Measurements from ENCODE around the gene LYZ.

LYZ gene

DNA sequence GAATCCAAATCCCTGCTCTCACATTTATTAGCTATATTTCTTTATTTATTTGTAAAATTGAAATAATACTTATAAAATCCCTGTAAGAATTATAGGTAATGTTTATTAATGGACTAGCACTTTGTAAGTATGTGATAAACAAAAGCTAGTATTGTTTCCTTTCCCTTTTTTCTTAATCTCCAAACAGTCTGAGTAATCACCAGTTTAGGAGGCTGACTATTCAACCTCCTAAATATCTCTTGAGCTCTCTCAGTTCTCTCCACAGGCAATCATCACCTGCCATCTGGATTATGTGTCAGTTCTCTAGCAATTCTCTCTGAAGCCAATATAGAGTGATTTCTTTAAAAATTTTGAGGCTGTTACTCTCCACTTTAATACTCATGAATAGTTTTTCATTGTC lies 9.2 kb upstream of the LYZ start:
- no peak for DNase-seq (ENCODE audit: low read depth)

GRCh38 chr12:69339999-69340398 lies 8.2 kb upstream of the LYZ start:
- DNase-seq (ENCODE audit: low read depth): no peak

DNA sequence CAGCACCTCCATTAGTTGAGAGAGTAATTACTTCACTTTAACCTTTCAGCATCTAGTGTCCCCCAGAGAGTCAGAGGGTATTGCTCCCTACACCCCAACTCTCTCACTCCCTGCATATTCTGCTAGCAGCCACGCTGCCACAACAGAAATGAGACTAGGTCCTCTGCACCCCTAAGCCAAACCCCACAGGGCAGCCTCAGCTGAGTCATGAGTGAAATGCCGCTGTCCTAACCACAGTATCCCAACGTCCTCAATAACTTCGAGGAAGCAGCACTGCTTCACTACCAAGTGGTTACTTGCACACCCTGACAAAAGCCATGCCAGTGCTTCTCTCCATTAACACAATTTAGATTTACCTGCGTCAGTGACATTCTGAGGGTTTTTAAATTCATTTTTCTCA lies 6.9 kb upstream of the LYZ start:
- DNase-seq (ENCODE audit: low read depth): no peak

DNA sequence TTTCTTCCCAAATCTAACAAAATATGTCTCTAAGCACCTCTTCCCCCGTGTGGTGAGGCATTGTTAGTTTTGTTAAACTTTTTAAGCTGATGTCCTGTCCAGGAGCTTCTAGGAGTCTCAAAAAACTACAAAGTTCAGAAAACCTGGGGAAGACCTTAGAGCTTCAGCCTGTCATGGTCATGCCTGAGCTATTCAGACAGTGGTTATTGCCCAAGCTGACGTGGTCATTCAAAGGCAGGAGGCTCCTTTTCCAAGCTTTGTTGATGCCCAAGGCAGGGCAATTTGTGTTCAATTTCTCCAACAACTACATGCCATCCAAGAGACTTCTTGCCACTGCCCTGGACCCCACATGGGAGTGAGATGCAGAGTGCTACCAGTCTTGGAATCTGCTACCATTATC lies 5.8 kb upstream of the LYZ start:
- no peak for DNase-seq (ENCODE audit: low read depth)

- no peak for DNase-seq (ENCODE audit: low read depth)
Measured at GRCh38 chr12:69343357-69343756, 4.8 kb upstream of the LYZ start.

GRCh38 chr12:69343885-69344612 lies 4.1 kb upstream of the LYZ start:
- no peak for DNase-seq (ENCODE audit: low read depth)

DNA sequence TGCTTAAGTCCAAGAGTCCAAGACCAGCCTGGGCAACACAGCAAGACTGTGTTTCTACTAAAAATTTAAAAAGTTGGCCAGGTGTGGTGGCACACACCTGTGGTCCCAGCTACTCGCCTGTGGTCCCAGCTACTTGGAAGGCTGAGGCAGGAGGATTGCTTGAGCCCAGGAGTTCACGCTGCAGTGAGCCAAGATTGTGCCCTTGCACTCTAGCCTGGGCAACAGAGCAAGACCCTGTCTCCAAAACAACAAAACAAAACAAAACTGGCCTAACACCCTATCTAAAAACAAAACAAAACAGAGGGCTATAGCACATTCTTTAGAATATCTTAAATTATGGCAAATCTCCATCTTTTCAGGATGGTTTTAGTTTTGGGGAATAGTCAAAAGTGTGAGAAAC lies 3.1 kb upstream of the LYZ start:
- no peak for DNase-seq (ENCODE audit: low read depth)

GRCh38 chr12:69345742-69346141 lies 2.4 kb upstream of the LYZ start:
- DNase-seq (ENCODE audit: low read depth): no peak

DNA sequence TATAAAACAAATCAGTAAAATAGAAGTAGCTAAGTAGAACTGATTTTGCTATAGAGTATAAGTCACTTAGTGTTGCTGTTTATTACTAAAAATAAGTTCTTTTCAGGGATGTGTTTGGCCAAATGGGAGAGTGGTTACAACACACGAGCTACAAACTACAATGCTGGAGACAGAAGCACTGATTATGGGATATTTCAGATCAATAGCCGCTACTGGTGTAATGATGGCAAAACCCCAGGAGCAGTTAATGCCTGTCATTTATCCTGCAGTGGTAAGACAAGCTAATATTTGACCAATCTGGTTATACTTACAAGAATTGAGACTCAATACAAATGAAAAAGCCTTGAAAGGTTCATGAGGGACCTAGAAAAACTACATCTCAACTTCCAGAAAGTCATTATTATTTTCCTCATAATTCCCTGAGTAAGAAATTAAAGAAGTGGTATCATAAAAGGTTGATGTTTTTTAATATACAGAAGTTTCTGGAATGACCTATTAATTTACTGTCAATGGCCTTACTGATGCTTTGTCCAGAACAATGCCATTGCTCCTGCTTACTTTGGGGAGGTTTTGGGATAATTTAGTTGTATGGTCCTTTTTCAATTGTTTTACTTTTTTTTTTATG lies 1.9 kb downstream of the LYZ start:
- DNase-seq (ENCODE audit: low read depth): no peak

- no peak for DNase-seq (ENCODE audit: low read depth)
Measured at GRCh38 chr12:69350777-69351176, 2.6 kb downstream of the LYZ start.

- DNase-seq (ENCODE audit: low read depth): no peak
Measured at GRCh38 chr12:69351462-69352236, 3.5 kb downstream of the LYZ start.

GRCh38 chr12:69352904-69353303 lies 4.7 kb downstream of the LYZ start:
- DNase-seq (ENCODE audit: low read depth): no peak

GRCh38 chr12:69354172-69354555 lies 6.0 kb downstream of the LYZ start:
- DNase-seq (ENCODE audit: low read depth): no peak

- DNase-seq (ENCODE audit: low read depth): no peak
Measured at GRCh38 chr12:69354556-69355187, 6.5 kb downstream of the LYZ start.

- DNase-seq (ENCODE audit: low read depth): no peak
Measured at GRCh38 chr12:69355363-69356028, 7.3 kb downstream of the LYZ start.

DNA sequence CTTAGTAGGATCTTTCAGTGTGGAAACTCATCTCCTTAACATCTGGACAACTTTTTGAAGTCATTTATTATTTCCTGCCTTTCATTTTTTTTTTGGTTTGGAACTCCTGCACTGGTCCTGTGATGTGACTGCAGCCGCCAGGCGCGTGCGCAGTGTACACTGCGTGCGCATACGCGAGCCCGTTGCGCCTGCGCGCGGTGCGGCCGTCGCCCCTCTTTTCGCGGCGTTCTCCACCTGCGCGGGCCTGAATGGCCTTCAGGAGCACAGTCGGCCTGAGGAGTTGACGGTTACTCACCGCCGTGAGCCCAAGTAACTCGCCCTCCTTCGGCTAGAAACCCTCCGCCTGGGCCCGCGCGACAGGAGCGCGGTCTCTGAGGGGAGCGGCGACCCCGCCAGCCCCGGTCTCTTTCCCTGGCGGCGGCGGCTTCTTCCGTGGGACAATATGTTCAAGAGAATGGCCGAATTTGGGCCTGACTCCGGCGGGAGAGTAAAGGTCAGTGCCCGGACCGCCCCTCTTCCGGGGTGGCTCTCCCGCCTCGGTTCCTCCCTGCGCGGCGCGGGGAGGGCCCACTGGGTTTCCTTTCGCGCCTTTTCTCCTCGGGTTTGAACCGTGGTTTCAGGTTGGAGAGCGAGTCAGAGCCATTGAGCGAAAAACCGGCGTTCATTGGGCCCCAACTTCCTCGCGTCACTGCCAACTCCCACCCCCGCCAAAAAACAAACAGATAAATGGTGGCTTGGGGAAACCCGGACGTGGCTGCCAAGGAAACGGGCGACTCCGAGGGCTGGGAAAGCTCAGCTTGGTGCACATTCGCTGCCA lies 11.6 kb downstream of the LYZ start, which contains the start of gene YEATS4:
Gene YEATS4, plus strand, starts transcription at position 213 of the 817 bp plus-strand sequence. Its CDS starts 230 bp downstream, at position 443.
- peak; percentile 69 for DNase-seq (ENCODE audit: low read depth)

DNA sequence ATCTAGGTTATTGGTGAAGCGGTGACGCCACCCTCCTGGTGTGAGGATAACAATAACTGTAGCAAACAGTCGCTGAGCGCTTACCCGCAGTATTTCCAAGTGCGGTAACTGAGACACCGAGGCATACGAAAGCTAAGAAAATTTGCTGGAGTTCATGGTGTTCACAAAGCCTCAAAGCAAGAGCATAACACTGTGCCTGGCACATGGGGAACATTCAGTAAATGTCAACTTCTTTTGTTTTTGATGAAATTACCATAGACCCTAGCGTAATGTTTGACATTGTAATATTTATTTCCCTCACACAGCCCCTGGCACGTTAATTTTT lies 12.1 kb downstream of the LYZ start:
- DNase-seq (ENCODE audit: low read depth): no peak

DNA sequence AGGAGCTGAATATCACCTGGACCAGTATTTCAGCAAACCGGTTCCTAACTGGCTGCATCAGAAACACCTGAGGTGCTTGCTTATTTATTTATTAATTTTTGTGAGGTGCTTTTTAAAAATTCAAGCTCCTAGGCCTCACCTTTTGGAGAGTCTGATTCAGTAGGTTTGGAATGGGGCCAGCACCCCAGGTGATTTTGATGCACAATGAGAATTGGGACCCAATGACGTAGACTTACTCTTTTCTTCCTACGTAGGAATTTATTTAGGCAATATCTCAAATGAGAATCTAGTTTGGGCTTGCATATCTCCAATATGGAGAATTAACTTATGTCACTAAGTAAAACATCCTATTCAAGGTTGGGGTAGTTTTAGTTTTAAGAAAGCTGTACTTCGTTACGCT lies 18.6 kb downstream of the LYZ start:
- DNase-seq (ENCODE audit: low read depth): no peak

DNA sequence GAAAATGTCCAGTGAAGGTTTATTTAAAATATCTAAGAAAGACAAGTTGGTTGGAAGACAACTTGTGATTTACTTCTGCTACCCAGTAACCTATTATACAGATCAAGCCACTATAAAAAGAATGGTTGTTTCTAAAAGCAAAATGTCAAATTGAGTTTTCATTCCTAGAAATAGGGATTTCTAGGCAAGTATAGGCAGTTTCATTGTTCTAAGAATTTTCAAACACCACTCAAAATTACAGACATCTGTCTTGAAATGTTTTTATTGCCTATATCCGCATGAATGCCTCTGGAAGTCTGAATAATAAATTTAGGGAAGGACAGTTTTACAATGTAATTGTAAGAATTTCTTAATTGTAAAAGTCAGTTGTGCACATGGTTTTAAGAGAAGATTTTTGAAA lies 20.0 kb downstream of the LYZ start:
- DNase-seq (ENCODE audit: low read depth): no peak

DNA sequence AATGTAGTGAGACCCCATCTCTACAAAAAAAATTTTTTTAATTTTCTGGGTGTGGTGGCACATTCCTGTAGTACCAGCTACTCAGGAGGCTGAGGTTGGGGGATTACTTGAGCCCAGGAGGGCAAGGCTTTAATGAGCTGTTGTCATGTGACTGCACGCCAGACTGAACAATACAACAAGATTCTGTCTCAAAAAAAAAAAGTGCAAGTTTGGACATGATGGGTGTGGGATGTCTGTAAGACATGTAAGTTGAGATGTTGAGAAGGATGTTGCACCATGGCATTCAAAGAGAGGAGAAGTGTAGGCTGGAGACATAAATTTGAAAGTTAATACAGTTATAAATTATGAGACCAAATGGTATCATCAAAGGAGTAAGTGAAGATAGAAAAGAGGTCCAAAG lies 34.9 kb downstream of the LYZ start:
- no peak for DNase-seq (ENCODE audit: low read depth)

DNA sequence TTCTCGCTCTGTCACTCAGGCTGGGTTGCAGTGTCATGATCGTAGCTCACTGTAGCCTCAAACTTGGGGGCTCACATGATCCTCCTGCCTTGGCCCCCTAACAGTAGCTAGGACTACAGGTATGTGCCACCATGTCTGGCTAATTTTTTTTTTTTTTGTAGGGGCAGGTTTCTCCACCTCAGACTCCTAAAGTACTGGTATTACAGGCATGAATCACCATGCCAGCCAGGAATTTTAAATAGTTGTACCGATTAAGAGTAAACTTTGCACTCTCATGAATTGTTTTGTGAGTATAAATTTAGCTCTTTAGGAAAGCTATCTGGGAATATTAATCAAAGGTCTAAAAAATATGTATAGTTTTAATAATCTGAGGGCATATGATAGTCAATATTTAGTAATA lies 36.9 kb downstream of the LYZ start:
- DNase-seq (ENCODE audit: low read depth): no peak

Measured in stimulated activated CD8-positive, alpha-beta memory T cell treated with anti-CD3 and anti-CD28 coated beads, Interleukin-12 subunit alpha, Interleukin-12 subunit beta, amount 100 ng/mL, for 1 hour (primary cell).